ENCODE results near the gene SEMA7A. TPM values are rescaled to one million over a fixed set of nuclear protein-coding genes. Genes with fewer than 3 reads are reported as not detected.

The SEMA7A gene
- total RNA-seq, 1 experiment from 2014 or later, result 0.45 TPM

DNA sequence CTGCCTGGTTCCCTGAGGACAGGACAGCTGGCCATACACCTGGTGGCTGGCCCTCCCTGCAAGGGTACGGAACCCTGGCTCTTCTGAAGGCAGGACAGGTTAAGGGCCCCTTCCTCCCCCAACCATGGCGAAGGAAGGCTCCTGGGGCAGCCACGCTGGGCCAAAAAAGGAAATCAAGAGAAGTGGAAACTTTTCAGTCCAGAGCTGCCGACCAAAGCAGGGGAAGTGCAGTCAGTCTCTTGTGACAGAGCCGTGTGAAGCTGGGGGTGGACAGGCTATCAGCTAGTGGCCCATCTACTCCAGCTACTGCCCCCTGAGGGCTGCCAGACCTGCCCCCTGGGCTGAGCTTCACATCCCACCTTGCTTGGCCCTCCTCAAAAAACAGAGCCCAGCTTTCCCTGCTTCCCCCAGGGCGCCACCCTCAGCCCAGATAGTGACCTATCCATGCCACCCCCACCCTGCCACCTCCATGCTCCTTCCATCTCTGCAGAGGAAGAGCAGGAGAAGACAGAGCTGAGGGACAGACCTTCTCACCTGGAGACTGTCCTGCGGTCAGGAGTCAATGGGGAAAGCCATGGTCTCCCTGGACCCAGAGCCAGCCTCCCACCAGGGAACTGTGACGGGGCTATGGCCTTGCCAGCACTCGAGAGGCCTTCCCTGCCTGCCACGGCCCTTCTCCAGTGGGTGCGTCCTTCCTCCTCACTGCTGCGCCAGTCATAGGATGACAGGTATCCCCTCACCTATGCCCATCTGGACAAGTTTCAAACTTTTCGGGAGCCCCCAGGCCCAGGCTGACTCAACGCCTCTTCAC lies 4.6 kb downstream of the SEMA7A start:
- Histone ChIP-seq H3K27me3 (replicated peaks; ENCODE audit: insufficient read depth, low read depth, low read length, poor library complexity) (peaks cover 26% of the 10 kb centered on the region), H3K4me1 (ENCODE audit: insufficient read depth, low read length, poor library complexity, severe bottlenecking) (peaks cover 10% of the 10 kb centered on the region), H3K27ac (ENCODE audit: low read depth, low read length, poor library complexity, severe bottlenecking) (no peak overlapping the region), H3K4me3 (ENCODE audit: low read depth, low read length, poor library complexity, severe bottlenecking) (no peak overlapping the region), H3K9me3 (ENCODE audit: low read depth, low read length, poor library complexity, severe bottlenecking) (no peaks in the 10 kb centered on the region), H3K36me3 (ENCODE audit: insufficient read depth, low read length, poor library complexity, severe bottlenecking) (no peaks in the 10 kb centered on the region)
- no TSS peak for BruUV-seq (replicated peaks)
- ChIA-PET POLR2A (ENCODE audit: low non-redundant PET) (no interaction called here), CTCF (no interaction called here)
- intact Hi-C loops (cut with micrococcal nuclease; ENCODE audit: unreplicated experiment), result no loop called here
- TF ChIP-seq EZH2 (IDR thresholded peaks at IDR 0.05; ENCODE audit: borderline replicate concordance, low read depth, low read length, poor library complexity, severe bottlenecking), result no peak
- TF ChIP-seq, protein P1, sequence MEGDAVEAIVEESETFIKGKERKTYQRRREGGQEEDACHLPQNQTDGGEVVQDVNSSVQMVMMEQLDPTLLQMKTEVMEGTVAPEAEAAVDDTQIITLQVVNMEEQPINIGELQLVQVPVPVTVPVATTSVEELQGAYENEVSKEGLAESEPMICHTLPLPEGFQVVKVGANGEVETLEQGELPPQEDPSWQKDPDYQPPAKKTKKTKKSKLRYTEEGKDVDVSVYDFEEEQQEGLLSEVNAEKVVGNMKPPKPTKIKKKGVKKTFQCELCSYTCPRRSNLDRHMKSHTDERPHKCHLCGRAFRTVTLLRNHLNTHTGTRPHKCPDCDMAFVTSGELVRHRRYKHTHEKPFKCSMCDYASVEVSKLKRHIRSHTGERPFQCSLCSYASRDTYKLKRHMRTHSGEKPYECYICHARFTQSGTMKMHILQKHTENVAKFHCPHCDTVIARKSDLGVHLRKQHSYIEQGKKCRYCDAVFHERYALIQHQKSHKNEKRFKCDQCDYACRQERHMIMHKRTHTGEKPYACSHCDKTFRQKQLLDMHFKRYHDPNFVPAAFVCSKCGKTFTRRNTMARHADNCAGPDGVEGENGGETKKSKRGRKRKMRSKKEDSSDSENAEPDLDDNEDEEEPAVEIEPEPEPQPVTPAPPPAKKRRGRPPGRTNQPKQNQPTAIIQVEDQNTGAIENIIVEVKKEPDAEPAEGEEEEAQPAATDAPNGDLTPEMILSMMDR (conservative IDR thresholded peaks at IDR 0.05; ENCODE audit: low read depth, low read length), result no peak
- DNase-seq (ENCODE audit: low spot score), result no peak

DNA sequence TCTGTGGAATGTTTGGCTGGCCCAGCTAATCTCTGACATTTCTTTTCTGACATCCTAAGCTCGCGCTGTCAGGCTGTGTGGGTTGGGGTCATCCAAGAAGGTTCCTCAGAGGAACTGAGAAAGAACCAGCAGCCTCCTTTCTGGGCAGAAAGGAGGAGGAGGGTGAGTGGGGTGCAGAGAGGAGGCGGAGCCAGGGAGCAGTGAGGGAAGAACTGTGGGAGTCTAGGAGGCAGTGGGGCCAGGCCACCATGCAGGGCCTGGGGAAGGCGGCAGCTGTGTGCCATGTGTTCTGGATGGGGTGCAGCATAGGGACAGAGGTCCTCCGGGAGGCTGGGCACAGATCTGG lies 5.3 kb downstream of the SEMA7A start:
- ChIA-PET POLR2A (ENCODE audit: low non-redundant PET) (no interaction called here), CTCF (no interaction called here)
- no peak overlapping the region for H3K4me3 ChIP-seq (ENCODE audit: low read depth, low read length, poor library complexity, severe bottlenecking)
- no TSS peak for BruUV-seq (replicated peaks)
- H3K36me3 ChIP-seq (ENCODE audit: insufficient read depth, low read length, poor library complexity, severe bottlenecking), result no peaks in the 10 kb centered on the region
- no peak for TF ChIP-seq EZH2 (IDR thresholded peaks at IDR 0.05; ENCODE audit: borderline replicate concordance, low read depth, low read length, poor library complexity, severe bottlenecking)
- TF ChIP-seq, protein P1 (conservative IDR thresholded peaks at IDR 0.05; ENCODE audit: low read depth, low read length), result no peak
- DNase-seq (ENCODE audit: low spot score), result no peak
- H3K4me1 ChIP-seq (ENCODE audit: insufficient read depth, low read length, poor library complexity, severe bottlenecking), result peaks cover 7% of the 10 kb centered on the region
- H3K9me3 ChIP-seq (ENCODE audit: low read depth, low read length, poor library complexity, severe bottlenecking), result no peaks in the 10 kb centered on the region
- H3K27me3 ChIP-seq (replicated peaks; ENCODE audit: insufficient read depth, low read depth, low read length, poor library complexity), result peaks cover 22% of the 10 kb centered on the region
- H3K27ac ChIP-seq (ENCODE audit: low read depth, low read length, poor library complexity, severe bottlenecking), result no peak overlapping the region
- intact Hi-C loops (cut with micrococcal nuclease; ENCODE audit: unreplicated experiment), result no loop called here

DNA sequence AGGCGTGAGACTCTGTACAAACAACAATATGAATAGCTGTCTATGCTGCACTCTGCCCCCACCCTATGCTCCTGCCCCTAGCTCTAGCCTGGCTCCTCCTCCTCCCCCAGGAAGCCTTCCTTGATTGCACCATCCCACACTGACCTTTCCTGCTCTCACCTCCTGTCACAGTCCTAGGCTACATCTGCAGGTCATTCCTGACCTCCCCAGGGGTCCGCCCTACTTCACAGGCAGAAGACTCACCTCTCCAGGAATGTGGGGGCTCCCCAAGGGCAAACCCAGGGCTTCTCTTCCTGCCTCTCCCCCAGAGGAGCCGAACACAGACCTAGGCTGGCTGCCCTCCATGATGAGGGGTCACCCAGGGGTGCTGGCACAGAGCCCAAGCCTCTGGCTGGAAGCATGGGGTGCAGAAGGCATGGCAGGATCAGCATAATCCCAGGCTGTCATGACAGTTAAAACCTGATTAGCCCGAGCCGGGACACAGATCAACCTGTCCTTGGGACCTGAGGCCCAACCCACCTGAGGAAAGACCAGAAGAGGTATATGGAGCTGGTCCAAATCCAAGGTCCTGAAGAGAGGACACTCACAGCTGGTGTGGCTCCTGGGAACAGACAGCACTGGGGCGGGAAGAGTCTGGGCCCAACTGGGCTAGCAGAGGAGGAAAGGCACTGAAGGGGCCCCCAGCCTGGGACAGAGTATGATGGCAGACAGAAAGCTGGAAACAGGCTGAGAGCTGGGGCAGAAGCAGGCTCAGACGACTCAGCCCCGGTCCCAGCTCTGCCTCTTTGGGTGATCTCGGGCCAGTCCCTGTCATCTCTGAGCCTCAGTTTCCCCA lies 5.9 kb downstream of the SEMA7A start:
- intact Hi-C loops (cut with micrococcal nuclease; ENCODE audit: unreplicated experiment), result no loop called here
- CTCF ChIA-PET, result no interaction called here
- H3K27me3 ChIP-seq (replicated peaks; ENCODE audit: insufficient read depth, low read depth, low read length, poor library complexity), result peaks cover 16% of the 10 kb centered on the region

More for the DNA sequence above, 5.9 kb downstream of the SEMA7A start:
- TF ChIP-seq EZH2 (IDR thresholded peaks at IDR 0.05; ENCODE audit: borderline replicate concordance, low read depth, low read length, poor library complexity, severe bottlenecking), result no peak
- TF ChIP-seq, protein P1 (conservative IDR thresholded peaks at IDR 0.05; ENCODE audit: low read depth, low read length), result no peak
- DNase-seq (ENCODE audit: low spot score), result no peak
- no TSS peak for BruUV-seq (replicated peaks)
- Histone ChIP-seq H3K4me1 (ENCODE audit: insufficient read depth, low read length, poor library complexity, severe bottlenecking) (peaks cover 4% of the 10 kb centered on the region), H3K4me3 (ENCODE audit: low read depth, low read length, poor library complexity, severe bottlenecking) (no peak overlapping the region), H3K36me3 (ENCODE audit: insufficient read depth, low read length, poor library complexity, severe bottlenecking) (no peaks in the 10 kb centered on the region), H3K27ac (ENCODE audit: low read depth, low read length, poor library complexity, severe bottlenecking) (no peak overlapping the region), H3K9me3 (ENCODE audit: low read depth, low read length, poor library complexity, severe bottlenecking) (no peaks in the 10 kb centered on the region)
- POLR2A ChIA-PET (ENCODE audit: low non-redundant PET), result no interaction called here

All from A673 (cell line).